ENCODE data around the gene OR2J2. TPM values are rescaled to one million over a fixed set of nuclear protein-coding genes. Genes with fewer than 3 reads are reported as not detected.
"Not testable (repeated sequence)": the region's sequence is repeated elsewhere in the genome, so short reads cannot be mapped to it uniquely, and the experiment has no call there.

The OR2J2 gene
- total RNA-seq = not detected

DNA sequence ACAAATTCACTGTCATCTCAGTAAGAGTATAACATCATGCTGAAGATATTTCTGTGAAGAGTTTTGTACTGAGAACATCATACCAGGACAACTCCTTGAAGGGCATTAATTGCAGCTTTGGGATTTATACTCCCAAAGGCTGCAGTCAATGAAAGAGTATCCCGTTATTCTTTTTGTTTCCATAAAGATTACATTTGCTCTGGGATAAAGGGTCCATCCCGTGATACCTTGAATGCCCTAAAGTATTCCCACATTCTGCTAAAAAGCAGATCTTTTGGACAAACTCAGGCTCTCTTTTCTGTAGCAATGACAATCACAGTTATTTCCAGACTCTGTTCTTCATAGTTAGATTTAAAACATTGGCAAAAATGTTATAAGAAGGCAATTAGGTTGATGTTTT is at the start of gene OR2J2:
TSS of gene OR2J2 (plus strand) at position 301 of the 400 bp plus-strand sequence. CDS start 2,729 bp downstream, outside the sequence.
- intact Hi-C loops (cut with DNase I); H3K36me3 ChIP-seq; H3K4me3 ChIP-seq; H3K27me3 ChIP-seq; DNase-seq (ENCODE audit: extremely low spot score in 2 of 2); H3K4me1 ChIP-seq; H3K27ac ChIP-seq; H3K9me3 ChIP-seq: not testable (repeated sequence)

- H3K27me3 ChIP-seq = no peaks in the 10 kb centered on the region
- H3K4me1 ChIP-seq = no peaks in the 10 kb centered on the region
- intact Hi-C loops (cut with DNase I) = no loop called here
- H3K36me3 ChIP-seq = no peaks in the 10 kb centered on the region
- no peak overlapping the region for H3K4me3 ChIP-seq
- no peak overlapping the region for H3K27ac ChIP-seq
- DNase-seq (ENCODE audit: extremely low spot score in 2 of 2) = no peak
- no peak for TF ChIP-seq POLR2AphosphoS5 (IDR thresholded peaks at IDR 0.05; ENCODE audit: insufficient read depth in 1 of 2, low read depth in 1 of 2)
- TF ChIP-seq, protein P1, sequence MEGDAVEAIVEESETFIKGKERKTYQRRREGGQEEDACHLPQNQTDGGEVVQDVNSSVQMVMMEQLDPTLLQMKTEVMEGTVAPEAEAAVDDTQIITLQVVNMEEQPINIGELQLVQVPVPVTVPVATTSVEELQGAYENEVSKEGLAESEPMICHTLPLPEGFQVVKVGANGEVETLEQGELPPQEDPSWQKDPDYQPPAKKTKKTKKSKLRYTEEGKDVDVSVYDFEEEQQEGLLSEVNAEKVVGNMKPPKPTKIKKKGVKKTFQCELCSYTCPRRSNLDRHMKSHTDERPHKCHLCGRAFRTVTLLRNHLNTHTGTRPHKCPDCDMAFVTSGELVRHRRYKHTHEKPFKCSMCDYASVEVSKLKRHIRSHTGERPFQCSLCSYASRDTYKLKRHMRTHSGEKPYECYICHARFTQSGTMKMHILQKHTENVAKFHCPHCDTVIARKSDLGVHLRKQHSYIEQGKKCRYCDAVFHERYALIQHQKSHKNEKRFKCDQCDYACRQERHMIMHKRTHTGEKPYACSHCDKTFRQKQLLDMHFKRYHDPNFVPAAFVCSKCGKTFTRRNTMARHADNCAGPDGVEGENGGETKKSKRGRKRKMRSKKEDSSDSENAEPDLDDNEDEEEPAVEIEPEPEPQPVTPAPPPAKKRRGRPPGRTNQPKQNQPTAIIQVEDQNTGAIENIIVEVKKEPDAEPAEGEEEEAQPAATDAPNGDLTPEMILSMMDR (IDR thresholded peaks at IDR 0.05) = no peak
- no peak for TF ChIP-seq POLR2A (IDR thresholded peaks at IDR 0.05)
- H3K9me3 ChIP-seq = no peaks in the 10 kb centered on the region
These were observed 41.2 kb upstream of the OR2J2 start for GRCh38 chr6:29129326-29130012.

- Histone ChIP-seq H3K27ac (no peak overlapping the region), H3K27me3 (no peaks in the 10 kb centered on the region), H3K9me3 (no peaks in the 10 kb centered on the region), H3K4me1 (no peaks in the 10 kb centered on the region), H3K4me3 (no peak overlapping the region), H3K36me3 (no peaks in the 10 kb centered on the region)
- intact Hi-C loops (cut with DNase I) = no loop called here
- TF ChIP-seq POLR2AphosphoS5 (IDR thresholded peaks at IDR 0.05; ENCODE audit: insufficient read depth in 1 of 2, low read depth in 1 of 2) (no peak), POLR2A (IDR thresholded peaks at IDR 0.05) (no peak)
- TF ChIP-seq, protein P1 (IDR thresholded peaks at IDR 0.05) = no peak
- no peak for DNase-seq (ENCODE audit: extremely low spot score in 2 of 2)
These were observed 40.1 kb upstream of the OR2J2 start for GRCh38 chr6:29130644-29131043.

- intact Hi-C loops (cut with DNase I) = no loop called here
- DNase-seq (ENCODE audit: extremely low spot score in 2 of 2) = no peak
- H3K36me3 ChIP-seq = no peaks in the 10 kb centered on the region
- H3K27ac ChIP-seq = no peak overlapping the region
- no peaks in the 10 kb centered on the region for H3K4me1 ChIP-seq
- TF ChIP-seq POLR2AphosphoS5 (IDR thresholded peaks at IDR 0.05; ENCODE audit: insufficient read depth in 1 of 2, low read depth in 1 of 2) (no peak), POLR2A (IDR thresholded peaks at IDR 0.05) (no peak)
- TF ChIP-seq, protein P1 (IDR thresholded peaks at IDR 0.05) = no peak
- no peak overlapping the region for H3K4me3 ChIP-seq
- no peaks in the 10 kb centered on the region for H3K27me3 ChIP-seq
- H3K9me3 ChIP-seq = no peaks in the 10 kb centered on the region
These were observed 39.0 kb upstream of the OR2J2 start for GRCh38 chr6:29131691-29132090.

DNA sequence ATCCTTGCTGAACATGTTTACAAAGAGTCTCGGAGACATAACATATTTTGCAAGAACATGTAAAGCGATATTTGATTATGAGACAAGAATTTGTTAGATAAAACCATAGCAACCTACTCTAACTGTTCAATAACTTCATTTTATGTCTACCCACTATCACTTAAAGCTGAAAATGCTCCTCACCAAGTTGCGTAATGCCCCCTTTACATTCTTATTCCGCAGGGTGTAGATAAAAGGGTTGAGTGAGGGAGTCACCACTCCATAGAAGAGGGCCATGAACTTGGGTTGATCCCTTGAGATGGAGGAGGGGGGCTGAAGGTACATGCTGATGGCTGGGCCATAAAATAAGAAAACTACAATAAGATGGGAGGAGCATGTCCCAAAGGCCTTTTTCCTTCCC is 33.0 kb upstream of the OR2J2 start:
- intact Hi-C loops (cut with DNase I) = no loop called here
- Histone ChIP-seq H3K4me1 (no peaks in the 10 kb centered on the region), H3K9me3 (no peaks in the 10 kb centered on the region), H3K27me3 (no peaks in the 10 kb centered on the region), H3K27ac (no peak overlapping the region), H3K36me3 (no peaks in the 10 kb centered on the region), H3K4me3 (no peak overlapping the region)
- no peak for DNase-seq (ENCODE audit: extremely low spot score in 2 of 2)
- no peak for TF ChIP-seq POLR2A (IDR thresholded peaks at IDR 0.05)
- TF ChIP-seq, protein P1 (IDR thresholded peaks at IDR 0.05) = no peak
- TF ChIP-seq POLR2AphosphoS5 (IDR thresholded peaks at IDR 0.05; ENCODE audit: insufficient read depth in 1 of 2, low read depth in 1 of 2) = no peak
